IPS-18a (cell line): ENCODE measurements around the gene HAVCR2.

Source experiments
- H3K27ac ChIP-seq: one replicate; pipeline ENCODE4 v1.5.1; 2013; ENCODE audit warnings: low read length
- H3K27me3 ChIP-seq: one replicate; pipeline ENCODE4 v1.6.1; 2013; ENCODE audit warnings: mild to moderate bottlenecking, low read length; ENCODE audit not compliant: control insufficient read depth, insufficient read depth
- H3K36me3 ChIP-seq: one replicate; pipeline ENCODE4 v1.6.1; 2013; ENCODE audit warnings: low read depth, low read length; ENCODE audit not compliant: control insufficient read depth
- H3K4me1 ChIP-seq: one replicate; pipeline ENCODE4 v1.6.1; 2013; ENCODE audit warnings: low read depth, low read length; ENCODE audit not compliant: control insufficient read depth
- H3K4me3 ChIP-seq: one replicate; pipeline ENCODE4 v1.5.1; 2013; ENCODE audit warnings: low read length
- H3K9ac ChIP-seq: one replicate; pipeline ENCODE4 v1.6.1; 2013; ENCODE audit warnings: mild to moderate bottlenecking, low read length, moderate library complexity
- H3K9me3 ChIP-seq: one replicate; pipeline ENCODE4 v1.6.1; 2013; ENCODE audit warnings: low read depth, low read length; ENCODE audit not compliant: control insufficient read depth

Gene HAVCR2

DNA sequence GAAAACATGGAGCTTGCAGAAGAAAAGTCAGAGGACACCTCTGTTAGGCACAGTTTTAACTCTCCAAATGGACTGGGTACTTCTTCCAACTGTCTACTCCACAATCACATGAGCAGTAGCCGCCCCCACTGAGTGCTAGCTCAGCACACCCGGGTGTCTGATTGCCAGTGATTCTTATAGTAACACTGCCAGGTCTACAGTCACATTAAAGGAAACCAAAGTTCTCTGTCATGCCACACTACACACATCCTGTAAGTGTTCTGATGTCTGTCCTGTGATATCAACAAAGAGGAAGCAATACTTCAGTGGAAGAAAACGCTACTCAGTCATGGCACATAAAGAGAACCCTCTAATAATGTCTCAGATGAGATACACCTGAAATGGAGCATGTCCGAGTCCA is at the start of gene HAVCR2:
Gene HAVCR2 (minus strand): TSS at position 69 of the 400 bp plus-strand sequence. CDS start 61 bp downstream, at position 8.
- no peak within 1 kb of the TSS for H3K4me3 ChIP-seq

DNA sequence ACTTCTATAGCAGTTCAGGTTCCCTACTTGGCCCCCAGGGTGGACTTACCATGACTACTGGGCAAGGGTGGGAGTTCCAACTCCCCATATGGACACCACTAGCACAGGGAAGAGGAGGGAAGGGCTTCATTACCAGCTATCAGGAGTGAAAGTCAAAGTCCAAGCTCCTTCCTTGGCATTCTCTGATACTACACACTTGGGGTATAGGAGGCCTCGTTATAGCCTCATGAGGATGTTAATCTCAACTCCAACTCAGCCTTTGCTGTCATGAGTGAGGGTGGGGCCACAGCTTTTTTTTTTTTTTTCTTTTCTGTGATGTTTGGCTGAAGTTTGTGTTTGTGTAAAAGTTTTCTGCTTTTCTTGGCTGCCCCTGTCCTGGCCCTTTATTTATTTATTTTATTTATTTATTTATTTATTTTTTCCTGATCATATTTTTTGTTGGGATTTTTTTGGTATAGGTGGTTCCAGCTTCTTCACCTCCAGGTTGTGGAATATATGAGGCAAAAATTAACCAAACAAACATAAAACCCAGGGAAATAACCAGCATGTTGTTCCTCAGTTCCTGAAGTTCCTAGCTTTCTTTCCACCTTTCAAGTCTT is 48.5 kb upstream of the HAVCR2 start:
- Histone ChIP-seq H3K27ac (no peak overlapping the region), H3K9me3 (no peaks in the 10 kb centered on the region), H3K27me3 (no peaks in the 10 kb centered on the region), H3K9ac (no peak overlapping the region), H3K4me1 (no peaks in the 10 kb centered on the region), H3K36me3 (no peaks in the 10 kb centered on the region), H3K4me3 (no peak overlapping the region)

More for the DNA sequence above, at the start of gene HAVCR2:
- Histone ChIP-seq H3K27me3 (no peaks in the 10 kb centered on the region), H3K4me1 (no peaks in the 10 kb centered on the region), H3K36me3 (no peaks in the 10 kb centered on the region), H3K27ac (no peak within 1 kb of the TSS), H3K9me3 (no peaks in the 10 kb centered on the region), H3K9ac (no peak within 1 kb of the TSS)

DNA sequence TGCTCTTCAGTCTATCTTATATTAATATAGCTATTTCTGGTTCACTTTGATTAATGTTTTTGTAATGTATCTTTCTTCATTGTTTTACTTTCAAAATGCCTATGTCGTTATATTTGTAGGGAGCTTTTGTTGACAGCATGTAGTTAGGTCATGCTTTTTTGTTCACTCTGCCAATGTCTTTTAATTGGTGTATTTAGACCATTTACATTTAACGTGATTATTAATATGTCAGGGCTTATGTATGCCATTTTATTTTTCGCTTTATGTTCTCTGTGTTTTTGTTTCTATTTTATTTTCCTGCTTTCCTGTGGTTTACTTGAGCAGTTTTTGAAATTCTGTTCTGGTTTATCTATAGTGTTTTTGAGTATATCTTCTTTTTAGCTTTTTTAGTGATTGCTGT is 46.5 kb upstream of the HAVCR2 start:
- H3K4me1 ChIP-seq: no peaks in the 10 kb centered on the region
- no peak overlapping the region for H3K9ac ChIP-seq
- no peaks in the 10 kb centered on the region for H3K9me3 ChIP-seq
- no peak overlapping the region for H3K27ac ChIP-seq
- H3K4me3 ChIP-seq: no peak overlapping the region
- H3K36me3 ChIP-seq: no peaks in the 10 kb centered on the region
- H3K27me3 ChIP-seq: no peaks in the 10 kb centered on the region

DNA sequence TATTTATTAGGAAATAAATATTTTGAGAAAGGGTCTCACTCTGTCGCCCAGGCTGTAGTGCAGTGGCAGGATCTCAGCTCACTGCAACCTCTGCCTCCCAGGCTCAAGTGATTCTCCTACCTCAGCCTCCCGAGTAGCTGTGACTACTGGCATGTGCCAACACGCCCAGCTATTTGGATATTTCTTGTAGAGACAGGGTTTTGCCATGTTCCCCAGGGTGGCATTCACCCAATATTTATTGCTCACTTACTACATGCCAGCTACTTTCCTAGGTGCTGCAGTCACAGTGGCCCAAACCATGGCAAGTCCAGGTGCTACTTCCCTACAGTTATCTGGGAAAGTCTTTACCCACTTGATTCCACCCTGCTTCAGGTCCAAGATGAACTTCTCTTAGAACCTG is 42.2 kb upstream of the HAVCR2 start:
- H3K4me1 ChIP-seq: no peaks in the 10 kb centered on the region
- no peak overlapping the region for H3K9ac ChIP-seq
- H3K36me3 ChIP-seq: no peaks in the 10 kb centered on the region
- H3K4me3 ChIP-seq: no peak overlapping the region
- H3K9me3 ChIP-seq: no peaks in the 10 kb centered on the region
- H3K27me3 ChIP-seq: no peaks in the 10 kb centered on the region
- no peak overlapping the region for H3K27ac ChIP-seq

DNA sequence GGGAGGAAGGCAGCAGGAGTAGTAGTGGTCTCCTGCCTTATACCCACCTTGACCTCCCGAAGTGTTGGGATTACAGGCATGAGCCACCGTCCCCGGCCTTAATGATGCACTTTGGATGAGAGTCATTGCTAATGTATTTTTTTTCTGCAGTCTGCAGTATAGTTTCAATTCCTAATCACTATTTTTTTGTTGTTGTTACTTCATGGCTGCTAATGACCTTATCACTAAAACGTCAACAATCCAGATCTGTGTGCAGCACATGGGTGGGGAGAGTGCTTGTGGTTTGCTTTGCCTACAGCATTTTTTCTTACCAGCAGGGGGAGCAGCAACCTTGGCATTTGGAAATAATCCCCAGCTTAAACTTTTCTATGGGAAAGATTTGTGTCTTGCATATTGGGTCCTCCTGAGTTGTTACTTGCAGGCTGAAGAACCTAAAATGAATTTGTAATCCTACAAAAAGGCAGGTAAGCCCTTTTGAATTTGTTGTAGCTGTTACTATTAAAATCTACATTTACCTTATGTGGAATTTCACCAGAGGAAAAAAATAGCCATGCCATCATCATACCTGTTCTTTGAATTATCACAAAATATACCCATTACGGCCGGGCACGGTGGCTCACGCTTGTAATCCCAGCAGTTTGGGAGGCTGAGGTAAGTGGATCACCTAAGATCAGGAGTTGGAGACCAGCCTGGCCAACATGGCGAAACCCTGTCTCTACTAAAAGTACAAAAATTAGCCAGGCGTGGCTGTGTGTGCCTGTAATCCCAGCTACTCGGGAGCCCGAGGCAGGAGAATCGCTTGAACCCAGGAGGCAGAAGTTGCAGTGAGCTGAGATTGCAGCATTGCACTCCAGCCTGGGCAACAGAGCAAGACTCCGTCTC is 40.1 kb upstream of the HAVCR2 start:
- Histone ChIP-seq H3K4me3 (no peak overlapping the region), H3K36me3 (no peaks in the 10 kb centered on the region), H3K27ac (no peak overlapping the region), H3K9me3 (no peaks in the 10 kb centered on the region), H3K9ac (no peak overlapping the region), H3K4me1 (no peaks in the 10 kb centered on the region), H3K27me3 (no peaks in the 10 kb centered on the region)

DNA sequence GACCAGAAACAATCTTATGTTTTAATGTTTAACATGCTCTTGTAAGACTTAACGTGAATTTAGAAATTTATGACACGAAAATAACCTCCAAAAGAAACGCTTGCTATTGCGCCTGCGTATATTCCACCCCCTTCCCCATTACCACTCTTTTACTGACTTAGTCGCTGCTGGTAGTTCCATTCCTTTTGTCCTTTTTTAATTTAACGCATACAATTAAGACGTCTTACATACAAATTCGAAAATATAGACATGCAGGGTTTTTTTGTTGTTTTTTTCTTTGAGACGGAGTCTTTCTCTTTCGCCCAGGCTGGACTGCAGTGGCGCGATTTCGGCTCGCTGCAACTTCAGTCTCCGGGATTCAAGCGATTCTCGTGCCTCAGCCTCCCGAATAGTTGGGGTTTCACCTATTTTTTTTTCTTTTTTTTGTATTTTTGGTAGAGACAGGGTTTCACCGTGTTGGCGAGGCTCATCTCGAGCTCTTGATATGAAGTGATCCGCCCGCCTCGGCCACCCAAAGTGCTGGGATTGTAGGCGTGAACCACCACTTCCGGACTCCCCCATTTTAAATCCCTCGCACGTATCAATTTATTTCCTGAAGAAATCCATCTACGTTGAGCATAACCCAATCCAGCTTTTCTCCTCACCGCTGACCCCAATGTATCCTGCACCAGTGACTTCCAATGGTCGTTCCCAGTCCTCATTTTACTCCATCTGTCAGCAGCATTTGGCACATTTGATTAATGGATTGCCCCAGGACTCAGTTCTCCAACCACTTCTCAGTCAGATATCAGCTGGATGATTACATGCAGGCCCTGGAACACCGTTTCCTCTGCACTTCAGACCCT is 34.5 kb upstream of the HAVCR2 start:
- no peaks in the 10 kb centered on the region for H3K9me3 ChIP-seq
- H3K27ac ChIP-seq: peak overlapping the region; percentile 63
- H3K27me3 ChIP-seq: no peaks in the 10 kb centered on the region
- H3K36me3 ChIP-seq: peaks cover 11% of the 10 kb centered on the region
- peak overlapping the region; percentile 93 for H3K9ac ChIP-seq
- no peaks in the 10 kb centered on the region for H3K4me1 ChIP-seq
- H3K4me3 ChIP-seq: peak overlapping the region; percentile 96

DNA sequence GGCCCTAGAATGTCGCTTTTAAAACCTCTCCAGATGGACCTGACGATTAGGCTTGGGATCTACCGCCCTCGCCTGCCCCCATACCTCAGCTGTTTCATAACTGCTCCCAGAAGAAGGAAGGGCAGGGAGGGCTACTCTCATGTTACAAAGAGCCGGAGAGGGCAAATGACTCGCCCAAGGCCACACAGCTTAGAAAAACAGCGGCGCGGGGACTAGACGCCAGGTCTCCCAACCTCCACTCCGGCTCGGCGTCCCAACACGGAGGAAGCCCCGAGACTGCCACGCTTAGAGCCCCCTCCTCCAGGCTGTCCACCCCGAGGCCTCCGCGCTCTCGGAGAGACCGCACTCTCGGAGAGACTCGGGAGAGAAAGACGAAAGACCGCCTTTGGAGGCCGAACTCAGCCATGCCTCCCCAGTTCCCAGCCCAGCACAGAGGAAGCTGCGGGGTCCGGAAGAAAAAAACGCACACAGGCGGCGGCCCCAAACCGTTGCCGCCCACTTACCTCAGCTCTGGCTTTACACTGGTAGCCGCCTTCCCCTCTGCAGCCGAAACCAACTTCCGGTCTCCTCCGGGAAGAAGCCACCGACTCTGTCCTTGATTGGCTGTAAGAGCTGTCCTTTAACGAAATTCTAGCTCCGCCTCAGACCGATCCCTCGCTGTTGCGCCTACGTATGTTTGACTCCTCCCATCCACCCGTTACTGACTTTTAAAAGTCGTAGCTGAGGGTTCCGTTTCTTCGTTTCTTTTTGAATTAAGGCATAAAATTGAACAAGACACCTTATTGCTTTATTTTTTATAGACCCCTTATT is 33.7 kb upstream of the HAVCR2 start, which contains the start of gene MED7:
Gene MED7 (minus strand): TSS at position 549 of the 810 bp plus-strand sequence. CDS start 3,434 bp downstream, outside the sequence.
- no peaks in the 10 kb centered on the region for H3K4me1 ChIP-seq
- H3K9me3 ChIP-seq: no peaks in the 10 kb centered on the region
- peak within 1 kb of the TSS; percentile 88 for H3K27ac ChIP-seq
- H3K27me3 ChIP-seq: no peaks in the 10 kb centered on the region
- peaks cover 19% of the 10 kb centered on the region for H3K36me3 ChIP-seq
- H3K4me3 ChIP-seq: peak within 1 kb of the TSS; percentile 96
- peak within 1 kb of the TSS; percentile 93 for H3K9ac ChIP-seq

DNA sequence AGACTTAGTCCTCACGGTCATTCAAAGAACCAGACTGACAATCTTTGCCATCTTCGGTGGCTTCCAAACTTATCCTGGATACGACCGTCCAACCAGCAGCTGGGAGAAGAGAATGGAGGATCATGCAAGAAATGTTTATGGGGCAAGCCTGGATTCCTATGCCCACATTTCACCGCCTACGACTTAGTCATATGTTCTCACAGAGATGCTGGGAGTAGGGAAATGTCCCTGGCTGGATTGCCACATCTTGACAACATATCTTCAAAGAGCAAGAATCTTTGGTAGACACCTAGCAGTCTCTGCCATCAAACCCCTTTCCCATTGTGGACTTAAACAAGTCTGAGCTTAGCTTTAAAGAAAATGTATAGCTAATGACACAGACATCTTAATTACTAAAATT is 28.8 kb upstream of the HAVCR2 start:
- Histone ChIP-seq H3K4me1 (no peaks in the 10 kb centered on the region), H3K36me3 (peaks cover 23% of the 10 kb centered on the region), H3K27ac (no peak overlapping the region), H3K9ac (no peak overlapping the region), H3K27me3 (no peaks in the 10 kb centered on the region), H3K4me3 (no peak overlapping the region), H3K9me3 (no peaks in the 10 kb centered on the region)

DNA sequence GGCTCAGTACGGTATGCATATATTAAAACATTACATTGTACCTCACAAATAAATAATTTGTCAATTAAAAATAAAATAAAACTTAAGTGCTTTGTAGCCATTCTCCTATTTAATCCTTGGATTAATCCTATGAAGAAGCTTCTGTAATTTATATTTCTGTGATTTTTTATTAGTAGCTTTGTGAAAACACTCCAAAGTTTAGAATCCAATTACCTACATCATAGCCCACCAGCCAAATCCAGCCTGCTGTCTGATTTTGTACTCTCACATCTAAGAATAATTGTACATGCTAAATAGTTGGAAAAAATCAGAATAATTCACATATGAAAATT is 23.4 kb upstream of the HAVCR2 start:
- no peak overlapping the region for H3K4me3 ChIP-seq

DNA sequence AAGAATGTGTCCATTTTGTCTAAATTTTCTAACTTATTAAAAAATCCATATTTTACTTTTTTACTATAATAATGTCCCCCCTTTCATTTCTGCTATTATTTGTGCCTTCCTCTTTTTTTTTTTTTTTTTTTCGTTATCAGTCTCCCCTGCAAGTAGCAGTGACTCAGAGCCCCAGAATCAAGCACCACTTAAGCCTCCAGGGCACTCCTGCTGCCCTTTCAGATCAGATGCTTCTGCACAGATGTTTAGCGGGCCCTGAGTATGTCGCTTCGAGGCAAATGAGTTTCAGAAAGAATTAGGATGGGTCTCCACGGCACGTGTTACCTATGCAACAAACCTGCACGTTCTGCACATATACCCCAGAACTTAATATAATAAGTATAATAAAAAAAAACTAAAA is 22.1 kb upstream of the HAVCR2 start:
- Histone ChIP-seq H3K4me1 (no peaks in the 10 kb centered on the region), H3K27me3 (no peaks in the 10 kb centered on the region), H3K4me3 (no peak overlapping the region), H3K9me3 (no peaks in the 10 kb centered on the region), H3K27ac (no peak overlapping the region), H3K9ac (no peak overlapping the region), H3K36me3 (no peaks in the 10 kb centered on the region)

More for the DNA sequence above, 23.4 kb upstream of the HAVCR2 start:
- H3K36me3 ChIP-seq: peaks cover 1% of the 10 kb centered on the region
- H3K27ac ChIP-seq: no peak overlapping the region
- H3K4me1 ChIP-seq: no peaks in the 10 kb centered on the region
- no peaks in the 10 kb centered on the region for H3K9me3 ChIP-seq
- no peak overlapping the region for H3K9ac ChIP-seq
- no peaks in the 10 kb centered on the region for H3K27me3 ChIP-seq

DNA sequence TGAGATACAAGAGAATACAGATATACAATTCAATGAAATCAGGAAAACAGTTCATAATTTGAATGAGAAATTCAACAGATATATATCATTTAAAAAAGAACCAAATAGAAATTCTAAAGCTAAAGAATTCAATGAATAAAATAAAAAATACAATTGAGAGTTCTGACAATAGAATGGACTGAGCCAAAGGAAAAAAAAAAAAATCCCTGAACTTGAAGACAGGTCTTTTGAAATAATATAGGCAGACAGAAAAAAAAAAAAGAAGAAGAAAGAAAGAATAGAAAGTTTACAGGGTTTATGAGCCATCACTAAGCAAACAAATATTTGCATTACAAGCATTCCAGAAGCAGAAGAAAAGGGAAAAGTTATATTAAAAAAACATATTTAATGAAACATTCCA is 12.9 kb upstream of the HAVCR2 start:
- Histone ChIP-seq H3K4me3 (no peak overlapping the region), H3K4me1 (no peaks in the 10 kb centered on the region), H3K9me3 (no peaks in the 10 kb centered on the region), H3K27me3 (no peaks in the 10 kb centered on the region), H3K36me3 (no peaks in the 10 kb centered on the region), H3K9ac (no peak overlapping the region), H3K27ac (no peak overlapping the region)
